Endothelial cell of umbilical vein (primary cell): ENCODE results near the gene CEP78. TPM values are rescaled to one million over a fixed set of nuclear protein-coding genes. Genes with fewer than 3 reads are reported as not detected.
"Not testable (repeated sequence)": the region's sequence is repeated elsewhere in the genome, so short reads cannot be mapped to it uniquely, and the experiment has no call there.

Experiments used
- BruUV-seq: library from RNA; stranded (reverse); fragments of 400-500 nt; replicated peaks from 2 replicates; lab custom pipeline; 2021; lab: Mats Ljungman, UMichigan
- CTCF ChIA-PET: fragments of 300-600, 350-600 bp; sonication (Branson Sonifier 250); formaldehyde crosslinking; loops from one replicate; lab custom pipeline; 2021; ENCODE audit warnings: antibody characterized with exemption, inconsistent platforms; lab: Charles Lee
- POLR2A ChIA-PET: fragments of 300-600, 350-600 bp; sonication (Branson Sonifier 250); formaldehyde crosslinking; loops from one replicate; lab custom pipeline; 2021; ENCODE audit warnings: antibody characterized with exemption, inconsistent platforms; lab: Charles Lee
- DNase-seq: peaks from one replicate; pipeline ENCODE4 v3.0.0-alpha.2; 2011; ENCODE audit warnings: low read depth, low spot score
- FAIRE-seq: peaks from 2 replicates; lab custom pipeline; 2011; peaks lifted over from hg19 to GRCh38; lab: Jason Lieb, UNC
- H2AFZ ChIP-seq: 2 replicates; pipeline ENCODE4 v1.6.0; 2012; ENCODE audit warnings: low read depth, low read length, control low read depth, inconsistent platforms
- H3K27ac ChIP-seq: 2 replicates; pipeline ENCODE4 v1.5.1; 2011; ENCODE audit warnings: low read depth, mild to moderate bottlenecking, control low read depth, low read length, moderate library complexity; ENCODE audit not compliant: insufficient read depth
- H3K27me3 ChIP-seq, 2 experiments: 2 replicates each; pipeline versions ENCODE4 v1.6.0 to v1.6.1; 2011; ENCODE audit warnings: low read length in 2 of 2, mixed read lengths in 1 of 2; ENCODE audit not compliant: control insufficient read depth in 2 of 2, insufficient read depth in 2 of 2
- H3K36me3 ChIP-seq, 2 experiments: 2 replicates in 1 of 2; 3 replicates in 1 of 2; pipeline ENCODE4 v1.5.1; 2011; ENCODE audit warnings: low read length in 2 of 2, mild to moderate bottlenecking in 1 of 2, moderate library complexity in 1 of 2; ENCODE audit not compliant: control insufficient read depth in 2 of 2, insufficient read depth in 2 of 2; ENCODE audit errors: extremely low read depth in 1 of 2
- H3K4me1 ChIP-seq: 3 replicates; pipeline ENCODE4 v1.5.1; 2011; ENCODE audit warnings: mild to moderate bottlenecking, low read length; ENCODE audit not compliant: control insufficient read depth, insufficient read depth; ENCODE audit errors: extremely low read depth
- H3K4me2 ChIP-seq: 2 replicates; pipeline ENCODE4 v1.6.1; 2011; ENCODE audit warnings: low read length, control low read depth, mixed read lengths; ENCODE audit not compliant: insufficient read depth
- H3K4me3 ChIP-seq, 3 experiments: fragments of 200-600 bp in 1 of 3; sonication (generic), shearing (Covaris generic) in 1 of 3; replicated peaks in 1 of 3; 2 replicates each; pipeline ENCODE4 v1.5.1; 2011 to 2016; ENCODE audit warnings: control low read depth in 3 of 3, low read length in 3 of 3, mild to moderate bottlenecking in 2 of 3, inconsistent platforms in 1 of 3, low read depth in 1 of 3, moderate library complexity in 1 of 3; ENCODE audit not compliant: insufficient read depth in 1 of 3
- H3K79me2 ChIP-seq: 2 replicates; pipeline ENCODE4 v1.6.0; 2012; ENCODE audit warnings: low read length, inconsistent platforms; ENCODE audit not compliant: control insufficient read depth, insufficient read depth
- H3K9ac ChIP-seq: replicated peaks from 2 replicates; pipeline ENCODE3; 2011; ENCODE audit warnings: low read length, control low read depth; ENCODE audit not compliant: insufficient read depth; ENCODE audit errors: extremely low read depth
- H3K9me1 ChIP-seq: replicated peaks from 3 replicates; pipeline ENCODE4 v1.6.0; 2011; ENCODE audit warnings: mild to moderate bottlenecking, low read length; ENCODE audit not compliant: control insufficient read depth, insufficient read depth; ENCODE audit errors: extremely low read depth
- H3K9me3 ChIP-seq: replicated peaks from 2 replicates; pipeline ENCODE4 v1.5.1; 2012; ENCODE audit warnings: low read length, inconsistent platforms; ENCODE audit not compliant: control insufficient read depth, insufficient read depth
- H4K20me1 ChIP-seq: replicated peaks from 2 replicates; pipeline ENCODE3; 2011; ENCODE audit warnings: mild to moderate bottlenecking, low read length; ENCODE audit not compliant: control insufficient read depth, insufficient read depth; ENCODE audit errors: extremely low read depth
- EZH2 ChIP-seq: IDR thresholded peaks from 2 replicates; pipeline ENCODE4 v1.6.1; 2012; ENCODE audit warnings: borderline replicate concordance, low read depth, mild to moderate bottlenecking, moderate library complexity, low read length, inconsistent platforms; ENCODE audit not compliant: severe bottlenecking
- FOS ChIP-seq: IDR thresholded peaks from 2 replicates; pipeline ENCODE4 v1.6.1; 2011; ENCODE audit warnings: mild to moderate bottlenecking, low read length, moderate library complexity, borderline replicate concordance; ENCODE audit not compliant: insufficient read depth
- GATA2 ChIP-seq: IDR thresholded peaks from 2 replicates; pipeline ENCODE4 v1.7.0; 2011; ENCODE audit warnings: low read depth, mild to moderate bottlenecking, moderate library complexity, mixed read lengths, low read length; ENCODE audit not compliant: insufficient read length, insufficient read depth
- JUN ChIP-seq: IDR thresholded peaks from 2 replicates; pipeline ENCODE4 v1.6.1; 2011; ENCODE audit warnings: borderline replicate concordance, low read depth; ENCODE audit not compliant: insufficient read length, insufficient read depth
- MYC ChIP-seq: IDR thresholded peaks from one replicate; pipeline ENCODE4 v1.6.1; 2011; ENCODE audit warnings: mild to moderate bottlenecking, low read depth, low read length
- POLR2A ChIP-seq: IDR thresholded peaks from 2 replicates; pipeline ENCODE4 v1.6.1; 2012; ENCODE audit warnings: low read depth, mild to moderate bottlenecking, control low read depth, low read length
- POLR2AphosphoS5 ChIP-seq: IDR thresholded peaks from 2 replicates; pipeline ENCODE4 v1.6.1; 2012; ENCODE audit warnings: low read depth, mild to moderate bottlenecking, control low read depth, low read length, moderate library complexity; ENCODE audit not compliant: insufficient read depth
- dilution Hi-C: fragments of 300-500 bp; cut with MboI; formaldehyde crosslinking; loops from one replicate; pipeline ENCODE4 v1.15.0; 2019; ENCODE audit warnings: low sequenced_read_pairs; ENCODE audit not compliant: extremely low pct_ligation_motif_present
- intact Hi-C: fragments of 100-400 bp; cut with micrococcal nuclease; formaldehyde crosslinking; loops from one replicate; pipeline ENCODE4 v1.10.0; 2022
- polyA plus RNA-seq, 4 experiments: library from polyadenylated mRNA; depleted of rRNA in 3 of 4; stranded (reverse) in 3 of 4; unstranded in 1 of 4; fragments of >200 nt; gene quantifications; 2 replicates each; pipeline versions ENCODE4 v1.2.1 to v1.2.3, GENCODE V29; 2011 to 2012; ENCODE audit warnings: missing spikeins in 1 of 4
- total RNA-seq: library from RNA; stranded (reverse); gene quantifications from 2 replicates; pipeline ENCODE4 v1.2.3, GENCODE V29; 2021
- TF ChIP-seq, protein P1 (sequence below), 2 donors: IDR thresholded peaks; 1 replicate in 1 of 2; 2 replicates in 1 of 2; pipeline ENCODE4 v1.5.1; 2011; ENCODE audit warnings: low read length in 2 of 2, mild to moderate bottlenecking in 2 of 2, moderate library complexity in 2 of 2, control low read depth in 1 of 2, inconsistent platforms in 1 of 2, low read depth in 1 of 2; ENCODE audit not compliant: insufficient read depth in 1 of 2; ENCODE audit errors: extremely low read depth in 1 of 2
- TF ChIP-seq, protein P2 (sequence below): IDR thresholded peaks from 2 replicates; pipeline ENCODE4 v1.6.1; 2011; ENCODE audit not compliant: insufficient read depth, insufficient read length

CEP78 gene
- total and polyA plus RNA-seq, 2 donors (not counting 3 experiments of a cell fraction or from before 2014, with no cell fraction given) = 6.5 to 35.9 TPM

GRCh38 chr9:78230761-78231160, 5.1 kb upstream of the CEP78 start:
- H3K4me3 ChIP-seq = no peak overlapping the region
- intact Hi-C loops (loop anchor here (10.0 kb wide), 1 partner anchor 716 kb away; no protein-coding TSS in a partner anchor), dilution Hi-C loops (no loop called here)
- TF ChIP-seq FOS (no peak), EZH2 (no peak), POLR2A (no peak), MYC (no peak), GATA2 (no peak), JUN (no peak), POLR2AphosphoS5 (no peak)
- TF ChIP-seq, protein P1, sequence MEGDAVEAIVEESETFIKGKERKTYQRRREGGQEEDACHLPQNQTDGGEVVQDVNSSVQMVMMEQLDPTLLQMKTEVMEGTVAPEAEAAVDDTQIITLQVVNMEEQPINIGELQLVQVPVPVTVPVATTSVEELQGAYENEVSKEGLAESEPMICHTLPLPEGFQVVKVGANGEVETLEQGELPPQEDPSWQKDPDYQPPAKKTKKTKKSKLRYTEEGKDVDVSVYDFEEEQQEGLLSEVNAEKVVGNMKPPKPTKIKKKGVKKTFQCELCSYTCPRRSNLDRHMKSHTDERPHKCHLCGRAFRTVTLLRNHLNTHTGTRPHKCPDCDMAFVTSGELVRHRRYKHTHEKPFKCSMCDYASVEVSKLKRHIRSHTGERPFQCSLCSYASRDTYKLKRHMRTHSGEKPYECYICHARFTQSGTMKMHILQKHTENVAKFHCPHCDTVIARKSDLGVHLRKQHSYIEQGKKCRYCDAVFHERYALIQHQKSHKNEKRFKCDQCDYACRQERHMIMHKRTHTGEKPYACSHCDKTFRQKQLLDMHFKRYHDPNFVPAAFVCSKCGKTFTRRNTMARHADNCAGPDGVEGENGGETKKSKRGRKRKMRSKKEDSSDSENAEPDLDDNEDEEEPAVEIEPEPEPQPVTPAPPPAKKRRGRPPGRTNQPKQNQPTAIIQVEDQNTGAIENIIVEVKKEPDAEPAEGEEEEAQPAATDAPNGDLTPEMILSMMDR (IDR thresholded peaks at IDR 0.05; ENCODE audit: extremely low read depth in 1 of 2, insufficient read depth in 1 of 2, low read depth in 1 of 2, low read length in 2 of 2) = no peak
- TF ChIP-seq, protein P2, sequence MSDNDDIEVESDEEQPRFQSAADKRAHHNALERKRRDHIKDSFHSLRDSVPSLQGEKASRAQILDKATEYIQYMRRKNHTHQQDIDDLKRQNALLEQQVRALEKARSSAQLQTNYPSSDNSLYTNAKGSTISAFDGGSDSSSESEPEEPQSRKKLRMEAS = no peak
- H3K79me2 ChIP-seq = no peaks in the 10 kb centered on the region
- no peak overlapping the region for H3K9ac ChIP-seq
- H3K4me2 ChIP-seq = no peak overlapping the region
- BruUV-seq = no TSS peak
- FAIRE-seq (no peak), DNase-seq (no peak)
- H3K9me1 ChIP-seq = no peaks in the 10 kb centered on the region
- H3K36me3 ChIP-seq = no peaks in the 10 kb centered on the region
- no peak overlapping the region for H3K27ac ChIP-seq
- POLR2A ChIA-PET = no interaction called here
- H2AFZ ChIP-seq = no peak overlapping the region
- CTCF ChIA-PET = interaction anchor here (0.6 kb wide), 1 partner anchor 109 kb away, joined by 3 read pairs; no protein-coding TSS in a partner anchor
- no peaks in the 10 kb centered on the region for H3K4me1 ChIP-seq
- H3K27me3 ChIP-seq = no peaks in the 10 kb centered on the region
- H3K9me3 ChIP-seq = no peaks in the 10 kb centered on the region
- H4K20me1 ChIP-seq = no peaks in the 10 kb centered on the region

DNA sequence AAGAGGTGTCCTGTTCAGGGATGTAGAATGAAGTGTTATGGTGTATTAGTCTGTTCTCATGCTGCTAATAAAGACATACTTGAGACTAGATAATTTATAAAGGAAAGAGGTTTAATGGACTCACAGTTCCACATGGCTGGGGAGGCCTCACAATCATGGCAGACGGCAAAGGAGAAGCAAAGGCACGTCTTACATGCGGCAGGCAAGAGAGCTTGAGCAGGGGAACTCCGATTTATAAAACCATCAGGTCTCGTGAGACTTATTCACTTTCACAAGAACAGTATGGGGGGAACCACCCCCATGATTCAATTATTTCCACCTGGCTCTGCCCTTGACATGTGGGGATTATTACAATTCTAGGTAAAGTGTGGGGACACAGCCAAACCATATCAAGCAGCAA, 3.4 kb upstream of the CEP78 start:
- H3K9me3 ChIP-seq, H3K9me1 ChIP-seq, H2AFZ ChIP-seq, CTCF ChIA-PET, H3K36me3 ChIP-seq, dilution Hi-C loops, H3K27me3 ChIP-seq, FAIRE-seq, H4K20me1 ChIP-seq, H3K9ac ChIP-seq, H3K79me2 ChIP-seq, H3K27ac ChIP-seq, DNase-seq, H3K4me3 ChIP-seq, H3K4me2 ChIP-seq, H3K4me1 ChIP-seq, POLR2A ChIA-PET, BruUV-seq: not testable (repeated sequence)
- intact Hi-C loops = loop anchor here (10.0 kb wide), 1 partner anchor 718 kb away; no protein-coding TSS in a partner anchor
